Esophagus muscularis mucosa (tissue), 4 donors: Measurements from ENCODE around the gene RHBDD3.

Experiments
- EP300 ChIP-seq: sonication (generic); formaldehyde crosslinking; IDR thresholded peaks from one replicate; pipeline ENCODE4 v1.6.1; 2017; ENCODE audit warnings: antibody characterized with exemption
- POLR2A ChIP-seq: fragments of 450-650 bp; IDR thresholded peaks from one replicate; pipeline ENCODE4 v1.6.1; 2017; ENCODE audit warnings: antibody characterized with exemption, moderate library complexity, mild to moderate bottlenecking, low read depth
- POLR2AphosphoS5 ChIP-seq, 2 donors: sonication (generic); formaldehyde crosslinking; IDR thresholded peaks; one replicate each; pipeline ENCODE4 v1.6.1; 2017; ENCODE audit warnings: antibody characterized with exemption in 2 of 2
- TF ChIP-seq, protein P1 (sequence below), 3 experiments: fragments of 200-600 bp in 2 of 3; fragments of 450-650 bp in 1 of 3; sonication (generic) in 2 of 3; IDR thresholded peaks; one replicate each; pipeline ENCODE4 v1.5.1; 2017 to 2019; ENCODE audit warnings: antibody characterized with exemption in 3 of 3, mild to moderate bottlenecking in 2 of 3, moderate library complexity in 1 of 3

GRCh38 chr22:29260601-29261315 lies 7.0 kb downstream of the RHBDD3 start:
- TF ChIP-seq, protein P1, sequence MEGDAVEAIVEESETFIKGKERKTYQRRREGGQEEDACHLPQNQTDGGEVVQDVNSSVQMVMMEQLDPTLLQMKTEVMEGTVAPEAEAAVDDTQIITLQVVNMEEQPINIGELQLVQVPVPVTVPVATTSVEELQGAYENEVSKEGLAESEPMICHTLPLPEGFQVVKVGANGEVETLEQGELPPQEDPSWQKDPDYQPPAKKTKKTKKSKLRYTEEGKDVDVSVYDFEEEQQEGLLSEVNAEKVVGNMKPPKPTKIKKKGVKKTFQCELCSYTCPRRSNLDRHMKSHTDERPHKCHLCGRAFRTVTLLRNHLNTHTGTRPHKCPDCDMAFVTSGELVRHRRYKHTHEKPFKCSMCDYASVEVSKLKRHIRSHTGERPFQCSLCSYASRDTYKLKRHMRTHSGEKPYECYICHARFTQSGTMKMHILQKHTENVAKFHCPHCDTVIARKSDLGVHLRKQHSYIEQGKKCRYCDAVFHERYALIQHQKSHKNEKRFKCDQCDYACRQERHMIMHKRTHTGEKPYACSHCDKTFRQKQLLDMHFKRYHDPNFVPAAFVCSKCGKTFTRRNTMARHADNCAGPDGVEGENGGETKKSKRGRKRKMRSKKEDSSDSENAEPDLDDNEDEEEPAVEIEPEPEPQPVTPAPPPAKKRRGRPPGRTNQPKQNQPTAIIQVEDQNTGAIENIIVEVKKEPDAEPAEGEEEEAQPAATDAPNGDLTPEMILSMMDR (IDR thresholded peaks at IDR 0.05): no peak
- TF ChIP-seq EP300 (no peak), POLR2AphosphoS5 (IDR thresholded peaks at IDR 0.05) (no peak), POLR2A (no peak)
